Mesenteric fat pad (tissue), 1 donor: Measurements from ENCODE around the gene SSTR4. TPM values are rescaled to one million over a fixed set of nuclear protein-coding genes. Genes with fewer than 3 reads are reported as not detected.
"Not testable (repeated sequence)": the region's sequence is repeated elsewhere in the genome, so short reads cannot be mapped to it uniquely, and the experiment has no call there.

Experiments
- DNase-seq: peaks from one replicate; pipeline ENCODE4 v3.0.0-alpha.2; 2020; ENCODE audit warnings: low spot score
- long read RNA-seq: library from polyadenylated mRNA; unstranded; transcript quantifications from one replicate; pipeline ENCODE4 v2.0.0, GENCODE V29; 2020
- total RNA-seq: library from RNA; stranded (reverse); fragmentation: NEBNext Ultra II Directional; extraction: Animal tissue kit (Norgen Biotek cat#: 25700); gene quantifications from one replicate; pipeline ENCODE4 v1.2.1, GENCODE V29; 2021
- donor health status: DM: yes; HTN: yes; CAD: no.

SSTR4 gene
- not detected for total RNA-seq
- long read RNA-seq: 0 reads

GRCh38 chr20:23034721-23035671, at the start of gene SSTR4:
TSS of gene SSTR4 (plus strand) at chr20:23035312. CDS start at chr20:23035484, 172 bp downstream.
- no peak for DNase-seq

GRCh38 chr20:22986601-22987000, 48.5 kb upstream of the SSTR4 start:
- DNase-seq: no peak

- not testable (repeated sequence) for DNase-seq
Observed at GRCh38 chr20:22991424-22991823, 43.7 kb upstream of the SSTR4 start.

GRCh38 chr20:22993823-22994222, 41.3 kb upstream of the SSTR4 start:
- no peak for DNase-seq

- DNase-seq: no peak
Observed at GRCh38 chr20:22995923-22996322, 39.2 kb upstream of the SSTR4 start.

DNA sequence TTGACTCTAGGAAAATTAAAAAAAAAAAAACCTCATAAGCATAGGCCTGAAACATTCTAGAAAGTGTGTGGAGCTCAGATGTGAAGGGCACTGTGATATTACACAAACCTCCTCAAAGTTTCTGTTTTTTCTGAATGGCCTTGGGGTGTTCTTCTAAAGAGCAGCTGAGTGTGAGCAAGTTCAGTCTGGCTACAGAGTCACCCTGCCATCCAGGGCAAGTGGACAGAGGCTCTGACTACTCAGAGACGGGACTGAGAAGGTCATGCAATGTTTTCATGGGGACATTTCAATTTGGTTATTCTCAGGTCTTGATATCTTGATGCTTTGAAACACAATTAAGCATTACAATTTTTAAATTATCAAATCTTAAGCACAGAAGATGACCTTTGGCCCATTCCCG, 36.6 kb upstream of the SSTR4 start:
- no peak for DNase-seq

GRCh38 chr20:22999756-23000155, 35.4 kb upstream of the SSTR4 start:
- no peak for DNase-seq

DNA sequence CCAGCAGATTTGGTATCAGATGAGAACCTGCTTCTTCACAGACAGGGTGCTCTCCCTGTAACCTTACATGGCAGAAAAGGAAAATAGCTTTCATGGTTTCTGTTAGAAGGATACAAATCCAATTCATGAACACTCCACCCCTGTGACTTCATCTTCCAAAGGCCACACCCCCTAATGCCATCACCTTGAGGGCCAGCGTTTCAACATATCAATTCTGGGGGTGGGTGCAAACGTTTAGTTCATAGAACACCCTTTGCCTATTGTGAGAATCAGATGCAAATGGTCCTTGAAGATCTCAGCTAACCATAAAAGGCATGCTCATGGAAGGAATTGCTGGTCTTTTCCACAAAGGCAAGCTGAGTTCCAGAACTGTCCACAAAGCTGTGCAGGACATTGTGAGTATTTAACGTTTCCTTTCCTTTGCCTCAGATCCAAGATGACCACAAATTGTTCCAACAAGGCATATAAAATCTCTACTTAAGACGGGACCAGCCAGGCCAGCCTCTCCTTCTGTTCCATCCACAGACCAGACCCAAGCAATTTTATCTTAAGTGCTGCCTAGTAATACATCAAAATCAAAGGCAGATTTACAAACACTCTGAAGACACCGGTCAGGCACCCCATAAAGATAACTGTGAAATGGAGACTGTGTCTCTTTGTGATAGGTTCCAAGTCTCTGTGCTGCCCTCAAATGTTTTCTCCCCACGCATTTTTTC, 34.7 kb upstream of the SSTR4 start:
- no peak for DNase-seq

DNA sequence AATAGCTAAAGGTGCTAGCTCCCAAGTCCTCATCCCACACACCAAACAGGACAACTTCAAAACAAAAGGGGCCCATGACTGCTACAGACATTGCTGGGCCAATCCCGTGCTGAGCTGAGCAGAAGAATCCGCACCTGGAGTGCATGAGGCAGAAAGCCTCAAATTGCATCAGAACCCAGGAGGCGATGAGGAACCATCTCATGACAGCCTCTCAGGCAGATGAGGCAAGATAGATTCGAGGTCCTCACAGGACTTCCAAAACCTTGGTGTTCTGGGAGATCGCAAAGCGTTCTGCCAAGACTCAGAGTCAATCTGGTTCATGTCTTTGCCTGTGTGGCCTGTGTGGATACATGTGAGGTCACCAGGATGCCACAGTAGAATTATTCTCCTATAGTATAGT, 32.8 kb upstream of the SSTR4 start:
- no peak for DNase-seq

- no peak for DNase-seq
Observed at GRCh38 chr20:23003077-23003635, 32.0 kb upstream of the SSTR4 start.

DNA sequence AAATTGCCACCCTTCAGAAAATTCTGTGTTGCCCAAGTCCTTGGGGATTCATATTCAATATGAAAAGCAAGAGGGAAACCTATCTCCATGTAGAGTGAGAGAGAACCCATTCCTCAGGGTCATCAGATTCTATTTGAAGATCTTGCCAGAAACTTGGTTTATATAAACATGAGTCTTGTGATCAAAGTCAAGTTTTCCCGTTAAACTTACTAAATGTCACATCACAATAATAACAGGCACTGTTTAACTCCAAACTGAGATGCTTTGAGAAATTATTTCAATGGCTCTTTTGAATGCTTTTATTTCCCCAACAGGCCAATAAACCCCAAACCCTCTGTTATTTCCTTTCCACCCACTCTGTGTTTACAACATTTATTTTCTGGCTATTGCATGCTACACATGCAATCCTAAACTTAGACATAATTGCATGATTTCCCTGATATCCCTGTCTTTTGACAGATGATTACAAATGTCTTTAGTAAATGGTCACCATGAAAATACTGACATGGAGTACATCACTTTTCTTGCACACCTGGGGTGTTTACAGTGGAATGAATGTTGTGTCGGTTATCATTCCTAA, 31.1 kb upstream of the SSTR4 start:
- no peak for DNase-seq

- no peak for DNase-seq
Observed at GRCh38 chr20:23005776-23006175, 29.3 kb upstream of the SSTR4 start.

DNA sequence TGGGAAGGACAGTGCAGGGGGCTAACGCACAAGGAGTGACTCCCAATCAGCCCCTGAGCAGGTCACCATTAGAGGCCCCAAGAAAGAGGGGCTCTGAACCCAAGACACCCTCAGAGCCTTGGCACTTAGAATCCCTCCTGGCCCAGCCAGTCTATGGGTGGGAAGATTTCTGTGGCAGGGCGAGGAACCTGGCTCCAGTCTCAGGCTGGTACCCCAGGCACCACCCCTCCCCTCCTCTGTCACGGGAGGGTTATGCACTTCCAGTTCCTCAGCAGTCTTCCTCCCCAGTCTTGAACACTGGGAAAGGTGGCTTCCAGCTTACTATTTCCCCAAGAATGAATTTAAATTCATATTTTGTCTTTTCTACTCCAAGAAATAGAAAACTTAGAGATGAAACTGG, 27.6 kb upstream of the SSTR4 start:
- DNase-seq: no peak

DNA sequence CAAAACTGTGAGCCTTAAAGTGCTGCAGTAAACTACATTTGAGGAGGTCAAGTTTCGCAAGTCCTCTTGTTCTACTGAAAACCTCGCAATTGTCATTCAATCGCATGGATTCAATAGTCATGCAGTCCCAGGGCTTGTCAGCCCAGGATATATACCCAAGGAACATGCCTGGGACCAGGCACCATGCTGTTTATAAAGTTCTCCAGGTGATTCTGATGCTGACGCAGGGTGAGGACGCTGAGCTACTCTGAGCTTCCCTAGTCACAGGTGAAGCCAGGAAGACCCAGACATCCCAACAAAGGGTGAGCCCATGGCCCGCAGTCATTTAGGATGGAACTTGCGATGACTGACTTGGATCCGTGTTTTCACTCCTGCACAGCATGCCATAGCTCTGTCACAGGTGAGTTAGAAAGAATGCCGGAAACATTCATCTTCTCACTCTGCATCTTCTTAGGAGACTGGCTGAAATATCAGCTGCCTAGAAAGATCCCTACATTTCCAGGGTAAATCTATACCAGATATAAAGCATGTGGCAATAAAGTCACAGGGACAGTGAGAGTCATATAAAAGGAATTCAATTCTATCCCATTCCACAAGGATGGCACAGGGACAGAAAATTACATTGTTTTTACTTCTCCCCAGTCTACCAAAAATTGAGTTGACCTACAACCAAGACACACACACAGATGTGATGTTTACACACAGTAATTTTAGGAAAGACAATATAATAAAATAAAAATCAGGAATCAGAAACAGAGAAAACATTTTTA, 27.0 kb upstream of the SSTR4 start:
- DNase-seq: no peak

DNA sequence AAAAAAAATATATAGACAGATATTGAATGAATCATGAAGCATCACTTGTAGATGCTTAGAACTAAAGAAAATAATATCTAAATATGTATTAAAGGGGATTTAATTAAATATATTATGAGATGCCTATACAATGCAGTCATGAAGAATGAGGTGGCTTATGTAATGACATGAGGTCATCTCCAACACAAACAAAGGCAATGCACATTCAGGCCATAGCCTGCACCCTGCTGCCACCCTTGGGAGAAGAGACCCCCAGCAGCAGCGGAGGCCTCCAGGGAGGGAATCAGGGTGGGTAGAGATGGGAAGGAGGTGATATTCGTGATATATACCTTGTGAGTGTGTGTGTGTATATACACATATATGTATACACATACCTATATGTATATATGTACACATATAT, 26.4 kb upstream of the SSTR4 start:
- no peak for DNase-seq

DNA sequence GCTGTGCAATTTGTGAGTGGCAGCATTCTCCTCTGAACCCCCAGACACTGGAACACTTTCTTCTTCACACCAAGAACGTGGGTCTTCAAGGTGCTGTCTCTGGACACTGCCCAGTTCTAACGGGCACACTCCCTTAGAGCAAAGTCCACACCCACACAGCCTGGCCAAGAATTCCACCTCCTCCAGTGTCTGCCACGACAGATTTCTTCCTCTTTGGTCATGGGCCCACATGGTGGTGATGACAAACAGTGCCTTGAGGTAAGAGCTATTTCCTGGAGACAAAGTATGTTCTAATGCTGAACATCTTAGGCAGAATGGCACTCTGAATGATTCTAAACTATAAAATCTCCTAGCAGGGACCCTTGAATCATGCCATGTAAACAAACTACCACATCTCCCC, 25.5 kb upstream of the SSTR4 start:
- DNase-seq: no peak

DNA sequence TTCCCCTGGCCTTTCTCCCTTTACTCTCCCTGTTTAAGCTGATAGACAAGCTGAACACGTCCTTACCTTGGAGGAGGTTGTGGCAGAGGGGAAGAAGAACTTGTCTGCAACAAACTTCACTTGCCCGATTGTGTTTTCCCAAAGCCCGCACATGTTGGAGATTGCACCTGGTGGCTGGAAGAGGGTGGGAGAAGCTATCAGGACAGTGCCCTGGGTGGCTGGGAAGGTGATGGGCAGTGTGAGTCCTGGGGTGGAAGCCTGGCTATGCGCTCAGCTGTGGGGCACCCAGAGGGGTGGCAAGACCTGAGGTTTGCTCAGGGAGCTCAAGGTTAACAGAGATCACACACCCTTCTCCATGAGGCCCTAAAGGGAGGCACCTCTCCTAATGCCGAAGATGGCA, 25.0 kb upstream of the SSTR4 start:
- DNase-seq: no peak

DNA sequence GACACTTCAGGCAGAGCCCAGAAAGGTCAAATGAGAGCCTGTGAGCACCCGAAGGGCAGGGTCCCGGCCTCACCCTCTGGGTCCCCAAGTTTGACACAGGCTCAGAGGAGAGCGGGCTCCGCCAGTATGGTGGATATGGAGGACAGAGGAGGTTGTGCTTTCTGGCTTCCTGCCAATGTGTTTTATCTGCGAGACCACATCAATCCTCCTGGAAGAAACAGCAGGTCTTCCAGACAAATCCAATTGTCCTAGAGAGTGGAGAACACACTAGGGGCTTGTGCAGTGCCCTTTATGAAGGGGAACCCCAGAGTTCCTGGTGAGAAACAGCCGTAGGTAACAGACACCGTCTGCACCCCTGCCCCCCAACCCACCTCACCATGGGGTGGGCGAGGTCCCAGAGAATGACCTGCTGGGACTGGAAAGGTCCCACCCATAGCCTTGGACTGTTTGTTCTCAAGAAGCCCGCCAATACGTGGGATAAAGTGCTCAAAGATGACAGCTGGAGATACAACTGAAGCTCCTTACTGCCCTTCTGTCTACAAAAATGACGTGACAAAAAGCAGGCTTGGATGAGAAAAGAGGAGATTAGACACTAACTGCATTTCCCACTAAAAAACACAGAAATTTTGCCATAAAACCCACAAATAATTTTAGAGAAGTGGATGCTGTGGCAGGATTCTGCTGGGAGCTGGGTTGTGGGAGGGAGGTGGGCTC, 23.9 kb upstream of the SSTR4 start:
- no peak for DNase-seq

DNA sequence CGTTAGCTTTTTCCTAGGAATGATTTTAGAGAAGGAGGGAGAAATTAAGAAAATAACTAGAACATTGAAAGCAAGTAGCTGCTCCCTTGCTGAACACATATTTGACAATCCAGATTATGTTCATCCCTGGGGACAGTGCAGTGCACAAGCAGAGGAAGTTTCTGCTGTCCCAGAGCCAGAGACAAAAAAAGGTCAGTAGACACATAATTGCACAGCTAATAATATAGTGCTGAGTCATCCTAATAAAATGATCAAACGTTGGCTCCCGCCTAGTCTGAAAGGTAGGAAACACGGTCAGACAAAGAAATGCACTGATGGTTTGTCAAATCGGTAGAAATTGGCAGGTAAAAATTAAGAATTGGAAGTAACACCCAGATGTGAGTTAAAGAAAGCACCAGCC, 21.7 kb upstream of the SSTR4 start:
- no peak for DNase-seq

DNA sequence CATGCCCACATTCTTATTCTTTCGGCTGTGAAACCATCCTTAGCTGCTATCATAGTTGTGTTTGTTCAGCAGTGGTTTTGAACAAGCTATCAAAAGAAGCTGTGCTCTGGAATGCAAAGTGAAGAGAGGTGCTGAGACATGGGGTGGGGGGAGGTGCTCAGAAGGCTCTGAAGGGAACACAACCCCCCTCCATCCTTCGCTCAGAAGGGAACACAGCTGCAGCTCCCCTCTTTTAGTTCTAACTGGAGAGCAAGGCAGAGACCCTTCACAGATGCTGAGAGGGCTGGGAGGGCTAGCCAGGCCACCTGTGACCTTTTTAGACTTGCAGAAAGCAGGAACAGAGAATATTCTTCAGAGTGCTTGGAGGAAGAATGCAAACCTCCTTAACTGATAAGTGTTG, 17.6 kb upstream of the SSTR4 start:
- no peak for DNase-seq
